K562 (cell line): ENCODE data around the gene NOP16. TPM values are rescaled to one million over a fixed set of nuclear protein-coding genes. Genes with fewer than 3 reads are reported as not detected.

Source experiments
- CEBPG ChIP-seq, 3 experiments: fragments of 200-800 bp in 1 of 3; sonication (Bioruptor generic) in 1 of 3; sonication (generic) in 1 of 3; formaldehyde crosslinking in 1 of 3; IDR thresholded peaks in 2 of 3; conservative IDR thresholded peaks in 1 of 3; 2 replicates each; pipeline versions ENCODE4 v1.6.1 to v1.8.0; 2016 to 2022; ENCODE audit warnings: missing compliant biosample characterization in 2 of 3, missing genetic modification characterization in 2 of 3, mild to moderate bottlenecking in 1 of 3, missing genetic modification reagents in 1 of 3
- FIP1L1 ChIP-seq: fragments of 200-400 bp; formaldehyde crosslinking; IDR thresholded peaks from 2 replicates; pipeline ENCODE4 v1.6.1; 2018; ENCODE audit warnings: mild to moderate bottlenecking, low read depth, low read length; ENCODE audit not compliant: poor library complexity, severe bottlenecking
- FOSL1 ChIP-seq: fragments of 200-800 bp; sonication (Bioruptor generic); conservative IDR thresholded peaks from 2 replicates; pipeline ENCODE4 v1.6.1; 2016; ENCODE audit warnings: missing genetic modification characterization, missing compliant biosample characterization
- FOXJ2 ChIP-seq: fragments of 200-800 bp; sonication (Bioruptor generic); IDR thresholded peaks from 2 replicates; pipeline ENCODE4 v1.6.1; 2016; ENCODE audit warnings: missing genetic modification characterization, missing compliant biosample characterization
- HIVEP1 ChIP-seq: fragments of 250-450 bp; sonication (Bioruptor Pico); IDR thresholded peaks from 2 replicates; pipeline ENCODE4 v1.4.0; 2020; ENCODE audit warnings: mild to moderate bottlenecking
- HNRNPUL1 ChIP-seq: fragments of 200-400 bp; formaldehyde crosslinking; IDR thresholded peaks from 2 replicates; pipeline ENCODE4 v1.6.1; 2017; ENCODE audit warnings: low read length
- KAT8 ChIP-seq: fragments of 450-650 bp; IDR thresholded peaks from 2 replicates; pipeline ENCODE4 v1.6.1; 2016; ENCODE audit warnings: low read depth, mild to moderate bottlenecking
- MEF2A ChIP-seq: IDR thresholded peaks from 2 replicates; pipeline ENCODE4 v1.6.1; 2011; ENCODE audit warnings: low read depth, mild to moderate bottlenecking, low read length, moderate library complexity; ENCODE audit not compliant: control insufficient read depth
- NCOA1 ChIP-seq: fragments of 450-650 bp; IDR thresholded peaks from 2 replicates; pipeline ENCODE4 v1.6.1; 2016; ENCODE audit warnings: low read depth
- NFRKB ChIP-seq: fragments of 450-650 bp; IDR thresholded peaks from 2 replicates; pipeline ENCODE4 v1.6.1; 2016; ENCODE audit warnings: low read depth
- PHTF2 ChIP-seq: fragments of 250-450 bp; sonication (Bioruptor Pico); IDR thresholded peaks from 2 replicates; pipeline ENCODE4 v1.5.0; 2021; ENCODE audit warnings: mild to moderate bottlenecking
- PYGO2 ChIP-seq: fragments of 450-650 bp; IDR thresholded peaks from 2 replicates; pipeline ENCODE4 v1.6.1; 2016; ENCODE audit warnings: mild to moderate bottlenecking, missing genetic modification characterization, moderate library complexity, missing compliant biosample characterization
- RBM39 ChIP-seq: fragments of 200-400 bp; formaldehyde crosslinking; optimal IDR thresholded peaks from 2 replicates; pipeline ENCODE3; 2018; ENCODE audit warnings: low read depth, low read length
- RFX7 ChIP-seq: fragments of 250-450 bp; sonication (Bioruptor Pico); IDR thresholded peaks from 2 replicates; pipeline ENCODE4 v1.5.1; 2021; ENCODE audit warnings: mild to moderate bottlenecking
- TARDBP ChIP-seq: fragments of 450-650 bp; IDR thresholded peaks from 2 replicates; pipeline ENCODE4 v1.6.1; 2016
- TCF7L2 ChIP-seq: fragments of 150-350 bp; IDR thresholded peaks from 2 replicates; pipeline ENCODE4 v1.6.1; 2016; ENCODE audit warnings: low read depth, mild to moderate bottlenecking, low read length, moderate library complexity
- TEAD1 ChIP-seq, 2 experiments: fragments of 450-650 bp in 1 of 2; sonication (generic) in 1 of 2; formaldehyde crosslinking; IDR thresholded peaks; 2 replicates each; pipeline versions ENCODE4 v1.4.0 to v1.8.0; 2020 to 2022; ENCODE audit warnings: mild to moderate bottlenecking in 2 of 2, missing genetic modification reagents in 1 of 2
- THRAP3 ChIP-seq: fragments of 450-650 bp; IDR thresholded peaks from 2 replicates; pipeline ENCODE4 v1.6.1; 2016; ENCODE audit warnings: mild to moderate bottlenecking, inconsistent platforms, borderline replicate concordance
- ZNF217 ChIP-seq: sonication (generic); formaldehyde crosslinking; IDR thresholded peaks from 2 replicates; pipeline ENCODE4 v1.8.0; 2022; ENCODE audit warnings: mild to moderate bottlenecking, missing genetic modification reagents
- ZNF354B ChIP-seq: fragments of 250-450 bp; sonication (Bioruptor Pico); IDR thresholded peaks from 2 replicates; pipeline ENCODE4 v1.4.0; 2020
- polyA plus RNA-seq, 8 experiments: library from polyadenylated mRNA; depleted of rRNA in 4 of 8; stranded (reverse) in 5 of 8; unstranded in 3 of 8; fragments of >200 nt; fragmentation: Nextera tagmentation in 2 of 8; fragmentation: Illumina TruSeq in 1 of 8; extraction: Ambion mirVana in 2 of 8; extraction: Trizol in 1 of 8; gene quantifications; 2 replicates each; pipeline versions ENCODE4 v1.2.1 to v1.2.3, GENCODE V29; 2011 to 2014; ENCODE audit warnings: inconsistent platforms in 1 of 8, missing spikeins in 1 of 8
- total RNA-seq, 7 experiments: library from RNA; depleted of rRNA in 6 of 7; stranded (reverse); fragments of >200 nt in 6 of 7; fragmentation: Illumina TruSeq in 2 of 7; extraction: Trizol in 2 of 7; gene quantifications; 2 replicates each; pipeline versions ENCODE4 v1.2.1 to v1.2.3, GENCODE V29; 2011 to 2021; ENCODE audit warnings: low replicate concordance in 1 of 7
- TF ChIP-seq, protein P1 (sequence below): sonication (generic); formaldehyde crosslinking; IDR thresholded peaks from 2 replicates; pipeline ENCODE4 v1.8.1; 2023; ENCODE audit warnings: mild to moderate bottlenecking, missing genetic modification reagents
- TF ChIP-seq, protein P2 (sequence below), 2 experiments: fragments of 450-650 bp in 1 of 2; sonication (generic) in 1 of 2; formaldehyde crosslinking in 1 of 2; IDR thresholded peaks in 1 of 2; conservative IDR thresholded peaks in 1 of 2; 2 replicates each; pipeline versions ENCODE4 v1.6.1 to v1.8.1; 2016 to 2023; ENCODE audit warnings: mild to moderate bottlenecking in 2 of 2, moderate library complexity in 2 of 2, inconsistent platforms in 1 of 2, missing genetic modification reagents in 1 of 2

The NOP16 gene
- total and polyA plus RNA-seq, 9 of the 15 experiments (the other 6 are each of a cell fraction or from before 2014, with no cell fraction given) = 92.5 to 342 (median 148) TPM

DNA sequence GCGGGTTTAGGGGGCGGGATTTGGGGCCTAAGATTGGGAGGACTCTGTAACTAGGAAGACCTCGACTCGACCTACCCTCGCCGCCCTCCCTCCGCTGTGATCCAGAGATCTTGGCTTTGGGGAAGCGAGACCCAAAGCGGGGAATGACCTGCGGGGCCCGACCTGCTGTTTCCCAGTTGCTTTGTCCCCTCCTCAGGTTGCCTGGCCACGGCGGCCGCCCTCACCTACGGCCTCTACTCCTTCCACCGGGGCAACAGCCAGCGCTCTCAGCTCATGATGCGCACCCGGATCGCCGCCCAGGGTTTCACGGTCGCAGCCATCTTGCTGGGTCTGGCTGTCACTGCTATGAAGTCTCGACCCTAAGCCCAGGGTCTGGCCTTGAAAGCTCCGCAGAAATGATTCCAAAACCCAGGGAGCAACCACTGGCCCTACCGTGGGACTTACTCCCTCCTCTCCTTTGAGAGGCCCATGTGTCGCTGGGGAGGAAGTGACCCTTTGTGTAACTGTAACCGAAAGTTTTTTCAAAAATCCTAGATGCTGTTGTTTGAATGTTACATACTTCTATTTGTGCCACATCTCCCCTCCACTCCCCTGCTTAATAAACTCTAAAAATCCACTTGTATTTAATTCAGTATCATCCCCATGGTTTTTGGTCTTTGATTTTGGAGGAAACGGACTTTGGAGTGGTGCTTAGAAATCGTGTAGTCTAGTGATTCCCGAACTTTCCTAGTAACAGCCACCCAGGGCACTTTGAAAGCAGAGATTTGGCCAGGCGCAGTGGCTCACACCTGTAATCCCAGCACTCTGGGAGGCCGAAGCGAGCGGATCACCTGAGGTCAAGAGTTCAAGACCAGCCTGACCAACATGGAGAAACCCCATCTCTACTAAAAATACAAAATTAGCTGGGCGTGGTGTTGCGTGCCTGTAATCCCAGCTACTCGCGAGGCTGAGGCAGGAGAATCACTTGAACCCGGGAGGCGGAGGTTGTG lies 1.0 kb upstream of the NOP16 start (continued):
- TF ChIP-seq THRAP3 (no peak), TEAD1 (CRISPR knock-in tag; IDR thresholded peaks at IDR 0.05) (no peak), KAT8 (no peak), NCOA1 (no peak), ZNF354B (CRISPR knock-in tag) (no peak), PHTF2 (CRISPR knock-in tag) (no peak), PYGO2 (tag) (no peak), HIVEP1 (CRISPR knock-in tag) (no peak), RFX7 (CRISPR knock-in tag) (no peak), FOXJ2 (tag) (no peak), ZNF217 (CRISPR knock-in tag) (no peak), TARDBP (no peak), RBM39 (no peak), FIP1L1 (peak; percentile 63), TCF7L2 (no peak), HNRNPUL1 (no peak), CEBPG (CRISPR knock-in tag; IDR thresholded peaks at IDR 0.05) (no peak), CEBPG (tag; conservative IDR thresholded peaks at IDR 0.05 in 1 of 2, IDR thresholded peaks at IDR 0.05 in 1 of 2) (no peak), MEF2A (no peak), FOSL1 (tag) (no peak), NFRKB (no peak; the same call in 1 of the 2 replicates)
- TF ChIP-seq, protein P1, sequence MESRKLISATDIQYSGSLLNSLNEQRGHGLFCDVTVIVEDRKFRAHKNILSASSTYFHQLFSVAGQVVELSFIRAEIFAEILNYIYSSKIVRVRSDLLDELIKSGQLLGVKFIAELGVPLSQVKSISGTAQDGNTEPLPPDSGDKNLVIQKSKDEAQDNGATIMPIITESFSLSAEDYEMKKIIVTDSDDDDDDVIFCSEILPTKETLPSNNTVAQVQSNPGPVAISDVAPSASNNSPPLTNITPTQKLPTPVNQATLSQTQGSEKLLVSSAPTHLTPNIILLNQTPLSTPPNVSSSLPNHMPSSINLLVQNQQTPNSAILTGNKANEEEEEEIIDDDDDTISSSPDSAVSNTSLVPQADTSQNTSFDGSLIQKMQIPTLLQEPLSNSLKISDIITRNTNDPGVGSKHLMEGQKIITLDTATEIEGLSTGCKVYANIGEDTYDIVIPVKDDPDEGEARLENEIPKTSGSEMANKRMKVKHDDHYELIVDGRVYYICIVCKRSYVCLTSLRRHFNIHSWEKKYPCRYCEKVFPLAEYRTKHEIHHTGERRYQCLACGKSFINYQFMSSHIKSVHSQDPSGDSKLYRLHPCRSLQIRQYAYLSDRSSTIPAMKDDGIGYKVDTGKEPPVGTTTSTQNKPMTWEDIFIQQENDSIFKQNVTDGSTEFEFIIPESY (CRISPR knock-in tag) = peak; percentile 62
- TF ChIP-seq, protein P2, sequence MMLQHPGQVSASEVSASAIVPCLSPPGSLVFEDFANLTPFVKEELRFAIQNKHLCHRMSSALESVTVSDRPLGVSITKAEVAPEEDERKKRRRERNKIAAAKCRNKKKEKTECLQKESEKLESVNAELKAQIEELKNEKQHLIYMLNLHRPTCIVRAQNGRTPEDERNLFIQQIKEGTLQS (IDR thresholded peaks at IDR 0.05) = no peak
- TF ChIP-seq, protein P2 (CRISPR knock-in tag; conservative IDR thresholded peaks at IDR 0.05) = no peak
